Kidney (tissue), 14 donors: Measurements from ENCODE around the gene MIGA2. TPM values are rescaled to one million over a fixed set of nuclear protein-coding genes. Genes with fewer than 3 reads are reported as not detected.
A peak's percentile ranks its signal among the peaks of the same experiment; 100 is the strongest.

Experiments used
- DNase-seq, 5 donors: peaks; one replicate each; pipeline ENCODE4 v3.0.0-alpha.2; 2013 to 2020
- FAIRE-seq: peaks from 2 replicates; lab custom pipeline; 2012; peaks lifted over from hg19 to GRCh38; lab: Jason Lieb, UNC
- H3K27ac ChIP-seq, 2 donors: one replicate each; pipeline ENCODE4 v1.7.0; 2013; ENCODE audit warnings: low read depth in 2 of 2, low read length in 2 of 2, inconsistent platforms in 1 of 2
- H3K27me3 ChIP-seq: one replicate; pipeline ENCODE4 v1.7.1; 2013; ENCODE audit warnings: low read length, inconsistent platforms; ENCODE audit not compliant: control insufficient read depth, insufficient read depth
- H3K36me3 ChIP-seq, 3 donors: one replicate each; pipeline versions ENCODE4 v1.7.0 to v1.7.1; 2013; ENCODE audit warnings: low read length in 3 of 3, control low read depth in 1 of 3, inconsistent platforms in 1 of 3; ENCODE audit not compliant: insufficient read depth in 3 of 3, control insufficient read depth in 2 of 3
- H3K4me1 ChIP-seq, 3 donors: one replicate each; pipeline versions ENCODE4 v1.7.0 to v1.7.1; 2013; ENCODE audit warnings: low read length in 3 of 3, inconsistent platforms in 1 of 3, low read depth in 1 of 3; ENCODE audit not compliant: control insufficient read depth in 2 of 3, insufficient read depth in 2 of 3
- H3K4me3 ChIP-seq, 3 donors: one replicate each; pipeline versions ENCODE4 v1.7.0 to v1.8.1; 2013; ENCODE audit warnings: low read length in 3 of 3, control low read depth in 1 of 3, inconsistent platforms in 1 of 3
- H3K9ac ChIP-seq, 3 donors: one replicate each; pipeline versions ENCODE4 v1.7.0 to v1.7.1; 2013; ENCODE audit warnings: low read length in 3 of 3, control low read depth in 1 of 3, inconsistent platforms in 1 of 3
- H3K9me3 ChIP-seq, 3 donors: one replicate each; pipeline versions ENCODE4 v1.7.0 to v1.7.1; 2013; ENCODE audit warnings: low read length in 3 of 3, control low read depth in 1 of 3, inconsistent platforms in 1 of 3; ENCODE audit not compliant: control insufficient read depth in 2 of 3, insufficient read depth in 1 of 3
- CTCF ChIP-seq: IDR thresholded peaks from 3 replicates; pipeline ENCODE4 v1.5.1; 2012; ENCODE audit warnings: mild to moderate bottlenecking, moderate library complexity, borderline replicate concordance; ENCODE audit not compliant: insufficient read depth; ENCODE audit errors: extremely low read depth
- intact Hi-C: fragments of 100-400 bp; cut with DNase I; formaldehyde crosslinking; loops from one replicate; pipeline ENCODE4 v1.11.1; 2022
- polyA plus RNA-seq: library from polyadenylated mRNA; stranded (reverse); fragments of 350-450 nt; fragmentation: Illumina TruSeq; extraction: RNeasy Lipid Tissue Mini Kit (QIAGEN cat#74804); gene quantifications from one replicate; pipeline ENCODE4 v1.2.3, GENCODE V29; 2014; ENCODE audit warnings: low read depth, low replicate concordance; ENCODE audit not compliant: insufficient read depth
- total RNA-seq: library from RNA; stranded (reverse); fragmentation: NEBNext Ultra II Directional; extraction: Animal tissue kit (Norgen Biotek cat#: 25700); gene quantifications from one replicate; pipeline ENCODE4 v1.2.1, GENCODE V29; 2021
- donor health status: control.
- donor health status: control.
- donor health status: control.
- donor health status: control.
- donor health status: control.
- donor health status: DM: yes; HTN: yes; CAD: no.
- donor health status: Normal renal cell carcinoma (clear cell type).

The MIGA2 gene
- total and polyA plus RNA-seq, 2 donors from 2014 or later, result 26.1 to 29.9 TPM

- FAIRE-seq, result no peak
Observed at GRCh38 chr9:129078691-129079503, 42.5 kb downstream of the MIGA2 start.

GRCh38 chr9:129079829-129080228 is 43.4 kb downstream of the MIGA2 start:
- H3K4me3 ChIP-seq, result peak overlapping the region in 2 of 3 donors; percentile 77 to 93
- H3K9me3 ChIP-seq, result no peaks in the 10 kb centered on the region
- H3K4me1 ChIP-seq, result peaks cover 0 to 18% (median 15%) of the 10 kb centered on the region in 3 donors
- TF ChIP-seq CTCF, result no peak
- H3K27me3 ChIP-seq, result no peaks in the 10 kb centered on the region
- H3K36me3 ChIP-seq, result peaks cover 0 to under 1% (median 0%) of the 10 kb centered on the region in 3 donors
- FAIRE-seq (no peak), DNase-seq (no peak)
- no peak overlapping the region for H3K27ac ChIP-seq
- H3K9ac ChIP-seq, result no peak overlapping the region
- intact Hi-C loops, result no loop called here

More at GRCh38 chr9:129078691-129079503, 42.5 kb downstream of the MIGA2 start:
- no peak overlapping the region for H3K9ac ChIP-seq
- DNase-seq, result no peak
- H3K27me3 ChIP-seq, result no peaks in the 10 kb centered on the region
- no peaks in the 10 kb centered on the region for H3K9me3 ChIP-seq
- H3K27ac ChIP-seq, result no peak overlapping the region
- no peak for TF ChIP-seq CTCF
- no peak overlapping the region for H3K4me3 ChIP-seq
- intact Hi-C loops, result no loop called here
- H3K36me3 ChIP-seq, result no peaks in the 10 kb centered on the region
- peaks cover 0 to 18% (median 13%) of the 10 kb centered on the region in 3 donors for H3K4me1 ChIP-seq

- intact Hi-C loops, result no loop called here
- DNase-seq (no peak), FAIRE-seq (no peak)
- Histone ChIP-seq H3K36me3 (peaks cover 0 to 3% (median 0%) of the 10 kb centered on the region in 3 donors), H3K27me3 (no peaks in the 10 kb centered on the region), H3K27ac (no peak overlapping the region), H3K9me3 (no peaks in the 10 kb centered on the region), H3K4me3 (peak overlapping the region; percentile 77 to 93 (median 81)), H3K4me1 (peaks cover 0 to 18% (median 15%) of the 10 kb centered on the region in 3 donors), H3K9ac (peak overlapping the region in 2 of 3 donors; percentile 77 to 81)
- TF ChIP-seq CTCF, result no peak
Observed at GRCh38 chr9:129080298-129080600, 43.8 kb downstream of the MIGA2 start.
